Cerebellar nuclear complex (tissue), 1 donor: ENCODE results near the gene EVI5.
"Not testable (repeated sequence)": the region's sequence is repeated elsewhere in the genome, so short reads cannot be mapped to it uniquely, and the experiment has no call there.

Source experiments
- DNase-seq, 2 experiments: peaks; one replicate each; lab custom pipeline; 2025; lab: John Stamatoyannopoulos, UW

Gene EVI5

DNA sequence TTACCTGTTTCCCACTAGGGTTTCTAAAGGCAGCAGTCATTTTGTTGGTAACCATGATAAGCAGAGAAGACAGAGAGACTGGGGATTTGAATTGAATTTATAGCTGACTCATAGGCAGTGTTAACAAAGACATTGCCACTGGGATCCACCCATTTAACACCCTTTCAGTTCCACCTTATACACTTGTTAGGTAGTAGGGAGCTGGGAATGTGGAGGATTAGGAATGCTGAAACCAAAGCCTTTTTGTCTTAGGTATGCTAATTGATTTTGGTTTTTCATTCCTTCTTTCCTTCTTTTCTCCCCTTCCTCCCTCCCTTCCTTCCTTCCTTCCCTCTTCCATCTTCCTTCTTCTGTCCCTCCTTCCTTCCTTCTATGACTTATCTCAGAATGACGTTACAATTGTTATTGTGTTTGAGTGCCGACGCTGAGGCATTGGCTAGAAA, 7.5 kb upstream of the EVI5 start:
- no peak for DNase-seq

DNA sequence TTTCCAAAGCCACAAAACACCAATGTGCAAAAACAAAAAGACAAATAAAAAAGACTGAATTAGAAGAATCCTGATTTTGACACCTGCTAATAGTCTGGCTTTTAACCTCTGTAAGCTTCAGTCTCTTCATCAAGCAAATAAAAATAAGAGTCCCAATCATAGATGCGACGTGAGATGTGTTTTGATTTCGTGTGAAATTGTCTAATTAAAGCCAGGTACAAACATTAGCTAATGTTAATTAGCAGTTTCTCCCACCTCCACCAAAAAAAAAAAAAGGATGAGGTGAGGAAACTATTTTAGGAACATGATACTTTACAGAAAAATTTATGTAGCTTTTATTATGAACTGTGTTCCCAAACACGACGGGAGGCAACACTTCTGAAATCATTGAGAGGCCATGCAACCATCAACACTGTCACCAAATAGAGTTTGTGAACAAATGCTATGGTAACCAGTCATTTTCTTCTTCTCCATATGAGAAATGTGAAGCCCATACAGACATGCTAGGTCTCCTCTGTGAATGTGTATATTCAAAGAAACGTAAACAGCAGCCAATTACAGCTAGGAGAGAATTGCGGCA, 6.7 kb upstream of the EVI5 start:
- DNase-seq = no peak

DNA sequence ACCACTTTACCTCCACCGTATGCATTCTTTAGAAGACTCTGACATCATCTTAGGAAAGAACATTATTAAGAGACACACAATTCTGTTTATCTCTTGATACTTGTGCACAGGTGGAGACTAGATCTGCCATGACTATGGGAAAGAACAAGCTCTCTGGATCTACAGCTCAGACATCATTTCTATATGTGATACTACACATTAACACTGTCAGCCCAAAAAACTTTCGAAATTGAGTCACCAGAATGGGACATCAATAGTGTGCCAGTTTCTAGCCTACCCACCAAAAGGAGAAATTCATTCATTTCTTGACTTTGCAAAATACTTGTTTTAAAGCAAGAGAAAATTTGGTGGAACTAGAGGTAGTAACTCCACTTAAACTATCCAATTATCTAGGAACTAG, 6.0 kb upstream of the EVI5 start:
- no peak for DNase-seq

DNA sequence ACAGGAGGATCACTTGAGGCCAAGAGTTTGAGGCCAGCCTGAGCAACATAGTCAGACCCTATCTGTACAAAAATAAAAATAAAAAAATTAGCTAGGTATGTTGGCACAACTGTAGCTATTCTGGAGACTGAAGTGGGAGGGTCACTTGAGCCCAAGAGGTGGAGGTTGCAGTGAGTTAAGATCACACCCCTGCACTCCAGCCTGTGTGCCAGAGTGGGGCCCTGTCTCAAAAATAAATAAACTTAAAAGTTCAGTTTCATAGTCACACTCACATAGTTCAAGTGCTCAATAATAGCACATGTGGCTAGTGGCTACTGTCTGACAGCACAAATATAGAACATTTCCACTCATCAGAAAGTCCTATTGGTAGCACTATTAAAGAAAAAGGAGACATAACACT, 5.2 kb upstream of the EVI5 start:
- DNase-seq = no peak

DNA sequence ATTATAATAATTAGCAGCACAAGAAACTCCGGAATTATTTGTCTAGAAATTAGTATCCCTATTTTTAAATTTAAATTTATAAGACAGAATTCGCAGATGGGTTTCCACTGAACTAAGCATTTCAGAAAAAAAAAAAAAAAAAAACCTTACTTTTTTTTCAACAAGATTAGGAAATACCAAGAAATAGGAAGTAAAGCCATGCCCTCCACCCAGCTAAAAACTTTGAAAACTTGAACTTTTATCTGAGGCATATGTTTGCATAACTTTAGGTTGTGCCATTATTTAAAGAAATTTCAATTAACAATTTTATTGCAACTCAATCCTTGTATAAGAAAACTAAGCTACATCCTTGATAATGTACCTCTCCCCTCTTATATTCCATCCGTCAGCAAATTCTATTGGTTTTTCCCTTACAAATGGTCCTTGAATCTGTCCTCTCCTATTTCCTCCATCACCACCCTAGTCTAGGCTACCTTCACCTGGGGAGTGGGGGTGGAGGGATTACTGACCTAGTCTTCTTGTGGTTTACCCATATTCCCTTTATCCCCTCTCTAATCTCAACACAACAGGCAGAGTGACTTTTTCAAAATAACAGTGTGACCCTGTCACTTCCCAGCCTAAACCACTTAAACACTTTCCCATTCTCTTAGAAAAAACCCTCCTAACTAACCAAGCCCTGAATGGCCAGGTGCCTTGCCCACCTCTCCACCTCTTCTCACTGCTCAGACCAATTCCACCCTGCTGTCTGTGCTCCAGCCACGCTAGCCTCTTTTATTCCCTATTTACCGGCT, 1.4 kb upstream of the EVI5 start:
- DNase-seq = no peak

DNA sequence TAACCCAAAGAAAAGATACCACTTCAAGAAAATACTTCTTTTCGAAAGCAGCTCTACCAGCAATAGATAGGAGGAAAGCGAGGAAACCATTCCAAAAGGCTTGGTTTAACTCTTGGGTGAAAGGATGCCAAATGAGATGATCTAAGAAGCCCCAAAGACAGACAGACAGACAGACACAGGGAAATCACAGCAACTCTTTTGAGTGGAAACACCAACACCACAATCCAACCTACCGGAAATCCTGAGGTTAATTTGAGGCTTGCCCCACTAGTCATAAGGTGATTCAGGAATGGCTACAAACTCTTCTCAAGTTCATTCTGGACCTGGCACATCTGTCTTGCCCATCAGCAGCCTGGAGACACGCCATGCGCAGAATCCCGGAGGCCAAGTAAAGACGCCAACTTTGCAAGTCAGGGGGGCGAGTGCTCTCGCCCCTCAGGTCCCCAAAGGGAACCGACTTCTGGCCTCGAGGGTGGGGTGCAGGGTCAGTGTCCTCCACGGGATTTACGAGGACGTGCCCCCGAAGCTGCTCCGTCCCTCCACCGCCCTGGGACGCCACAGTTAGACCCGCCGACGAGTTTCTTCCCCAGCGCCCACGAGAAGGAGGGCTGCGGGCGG, 778 bp downstream of the EVI5 start:
- no peak for DNase-seq

DNA sequence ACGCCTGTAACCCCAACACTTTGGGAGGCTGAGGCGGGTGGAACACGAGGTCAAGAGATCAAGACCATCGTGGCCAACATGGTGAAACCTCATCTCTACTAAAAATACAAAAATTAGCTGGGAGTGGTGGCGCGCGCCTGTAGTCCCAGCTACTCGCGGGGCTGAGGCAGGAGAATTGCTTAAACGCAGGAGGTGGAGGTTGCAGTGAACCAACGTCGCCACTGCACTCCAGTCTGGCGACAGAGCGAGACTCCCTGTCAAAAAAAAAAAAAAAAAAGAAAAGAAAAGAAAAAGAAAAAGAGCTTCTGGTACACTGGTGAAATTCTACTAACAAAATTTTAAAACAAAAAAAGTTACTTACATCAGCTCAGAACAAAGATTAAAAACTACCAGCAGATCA, 1.4 kb downstream of the EVI5 start:
- DNase-seq = not testable (repeated sequence)

DNA sequence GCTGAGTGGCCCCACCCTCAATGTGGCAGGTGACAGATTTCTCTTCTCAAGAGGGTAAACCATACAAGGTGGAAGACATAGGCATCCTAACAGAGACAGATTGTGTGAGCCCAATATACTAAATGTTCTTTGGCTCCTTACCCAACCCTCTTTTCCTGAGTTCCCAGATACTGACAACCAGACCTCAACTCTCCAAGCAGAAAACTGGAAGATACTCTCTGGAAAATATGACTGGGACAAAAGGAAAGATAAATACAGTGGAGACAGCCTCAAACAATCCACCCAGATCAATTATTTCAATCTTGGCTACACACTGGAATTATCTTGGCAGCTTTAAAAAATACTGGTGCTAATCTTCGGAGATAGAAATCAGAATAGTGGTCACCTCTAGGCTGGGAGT, 6.5 kb downstream of the EVI5 start:
- no peak for DNase-seq

DNA sequence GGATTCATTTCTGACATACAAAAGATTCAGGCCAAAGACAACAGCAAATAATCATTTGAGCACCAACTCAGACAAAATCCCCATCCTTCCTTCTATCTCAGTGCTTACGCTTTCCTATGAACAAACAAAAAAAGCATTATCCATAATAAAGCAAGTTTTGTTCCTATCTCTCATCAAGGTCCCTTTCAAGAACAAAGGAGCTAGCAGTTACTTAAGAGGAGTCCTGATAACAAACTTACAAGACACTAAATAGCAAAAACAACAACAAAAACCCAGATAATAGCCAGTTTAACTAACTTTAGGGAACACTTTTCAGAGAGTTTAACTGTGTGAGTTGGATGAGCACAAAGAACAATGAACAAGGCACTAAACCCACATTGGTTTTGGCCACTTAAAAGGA, 10.5 kb downstream of the EVI5 start:
- no peak for DNase-seq

DNA sequence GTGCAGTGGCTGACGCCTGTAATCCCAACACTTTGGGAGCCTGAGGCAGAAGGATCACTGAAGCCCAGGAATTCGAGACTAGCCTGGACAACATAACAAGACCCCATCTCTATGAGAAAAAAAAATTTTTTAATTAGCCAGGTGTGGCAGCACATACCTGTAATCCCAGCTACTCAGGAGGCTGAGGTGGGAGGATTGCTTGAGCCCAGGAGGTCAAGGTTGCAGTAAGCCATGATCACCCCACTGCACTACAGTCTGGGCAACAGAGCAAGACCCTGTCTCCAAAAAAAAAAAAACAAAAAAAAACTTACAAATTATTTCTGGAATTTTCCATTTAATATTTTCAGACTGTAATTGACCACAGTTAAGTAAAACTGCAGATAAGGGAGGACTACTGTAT, 11.2 kb downstream of the EVI5 start:
- not testable (repeated sequence) for DNase-seq

DNA sequence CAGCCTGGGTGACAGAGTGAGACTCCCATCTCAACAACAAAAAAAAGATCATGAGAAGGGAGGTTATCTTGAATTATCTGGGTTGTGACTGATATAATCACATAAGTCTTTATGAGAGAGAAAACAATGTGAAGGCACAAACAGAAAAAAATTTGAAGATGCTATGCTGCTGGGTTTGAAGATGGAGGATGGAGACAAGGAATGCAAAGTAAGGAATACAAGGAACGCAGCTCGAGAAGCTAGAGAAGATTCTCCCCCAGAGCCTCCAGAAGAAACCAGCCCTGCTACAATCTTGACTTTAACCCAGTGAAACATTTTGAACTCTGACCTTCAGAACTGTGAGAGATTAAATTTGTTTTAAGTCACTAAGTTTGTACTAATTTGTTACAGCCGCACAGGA, 15.1 kb downstream of the EVI5 start:
- DNase-seq = no peak

DNA sequence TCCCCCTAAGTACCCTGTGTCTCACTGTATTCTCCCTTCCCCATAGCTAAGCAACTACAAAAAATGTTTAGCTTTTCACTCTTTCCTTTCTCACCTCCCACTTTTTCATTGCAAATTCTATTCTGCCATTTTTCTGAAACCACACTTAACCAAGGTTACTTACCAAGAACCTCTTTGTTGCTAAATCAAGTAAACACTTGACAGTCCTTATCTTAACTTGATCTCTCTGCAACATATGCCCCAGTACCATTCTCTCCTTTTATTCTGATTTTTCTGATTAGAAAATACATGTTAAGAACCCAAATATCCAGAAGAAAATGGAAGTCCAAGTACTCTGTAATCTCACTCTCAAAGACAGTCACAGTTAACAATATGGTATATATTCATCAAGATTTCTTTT, 16.0 kb downstream of the EVI5 start:
- DNase-seq = no peak

DNA sequence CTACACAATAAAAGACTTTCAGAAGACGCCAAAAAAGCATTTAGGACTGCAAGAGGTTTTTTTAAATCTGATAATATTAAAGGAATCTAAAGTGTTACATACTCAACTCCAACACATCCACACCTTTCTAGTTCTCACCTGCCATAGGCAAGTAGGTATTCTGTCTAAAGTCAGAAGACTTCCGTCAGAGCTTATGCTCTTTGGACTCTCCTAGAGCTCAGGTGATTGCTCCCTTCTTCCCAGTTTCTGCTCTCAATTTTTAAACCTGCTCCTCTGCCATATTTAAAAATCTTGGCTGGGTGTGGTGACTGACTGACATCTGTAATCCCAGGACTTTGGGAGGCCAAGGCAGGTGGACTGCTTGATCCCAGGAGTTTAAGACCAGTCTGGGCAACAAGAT, 16.6 kb downstream of the EVI5 start:
- DNase-seq = no peak

DNA sequence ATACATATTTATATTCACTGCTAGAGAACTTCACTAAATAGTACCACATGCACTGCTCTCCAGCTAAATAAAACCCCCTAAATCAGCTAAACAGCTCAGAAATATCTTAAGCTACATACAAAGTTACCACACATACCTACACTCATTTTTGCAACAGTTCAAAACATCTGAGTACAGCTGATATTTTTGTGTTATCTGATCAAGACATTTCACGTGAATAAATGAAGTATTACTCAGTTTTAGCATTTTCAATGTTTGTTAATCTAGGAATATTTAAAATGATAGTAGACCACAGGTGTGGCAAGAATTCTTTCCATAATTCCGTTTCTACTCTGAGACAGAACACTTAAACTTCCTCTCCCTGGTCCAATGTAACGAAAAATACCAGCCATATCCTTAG, 20.8 kb downstream of the EVI5 start:
- no peak for DNase-seq

DNA sequence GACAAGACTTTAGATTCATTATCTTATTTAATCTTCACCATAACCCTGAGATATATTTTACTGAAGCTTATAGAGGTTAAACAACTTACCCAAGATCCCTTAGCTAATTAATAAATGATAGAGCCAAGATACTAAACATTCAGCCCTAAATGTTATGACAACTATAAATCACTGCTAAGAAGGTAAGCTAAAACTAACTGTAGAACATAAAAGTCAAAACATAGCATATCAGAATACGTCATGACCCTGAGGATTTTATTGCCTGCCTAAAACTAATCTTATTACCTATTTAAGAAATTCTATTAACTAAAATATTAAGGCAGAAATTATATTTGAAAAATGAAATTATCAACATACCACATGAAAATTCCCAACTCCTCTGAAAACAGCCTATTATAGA, 22.6 kb downstream of the EVI5 start:
- DNase-seq = no peak

DNA sequence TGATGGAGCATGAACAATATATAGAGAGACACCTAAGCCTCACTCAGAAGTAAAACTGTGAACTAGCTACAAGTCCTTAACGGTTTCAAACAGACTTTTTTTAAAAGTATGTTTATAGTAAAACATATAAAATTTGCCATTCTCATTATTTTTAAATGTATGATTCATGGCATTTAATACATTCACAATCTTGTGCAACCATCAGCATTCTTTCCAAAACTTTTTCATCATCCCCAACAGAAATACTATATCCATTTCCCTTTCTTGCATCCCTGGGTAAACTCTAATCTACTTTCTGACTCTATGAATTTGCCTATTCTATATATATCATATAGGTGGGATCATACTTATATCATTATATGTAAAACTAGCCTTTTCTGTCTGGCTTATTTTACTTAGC, 25.5 kb downstream of the EVI5 start:
- DNase-seq = no peak

DNA sequence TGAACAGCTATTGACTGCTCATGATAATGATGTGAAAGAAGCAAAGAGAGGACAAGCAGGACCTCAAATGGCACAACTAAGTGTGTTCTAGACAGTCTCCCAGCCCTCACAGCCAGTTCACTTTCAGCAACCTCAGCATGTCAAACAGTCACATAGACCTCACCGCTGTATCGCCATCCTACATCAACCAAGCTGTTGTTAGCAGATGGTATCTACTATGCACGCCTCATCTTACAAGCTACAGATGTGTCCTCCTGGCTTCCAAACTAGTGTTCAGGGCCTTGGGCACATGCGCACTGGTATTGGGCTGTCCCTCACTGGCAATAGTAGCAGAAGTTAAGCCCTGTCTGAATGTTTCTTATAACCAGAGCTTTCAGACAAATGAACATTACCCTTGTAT, 28.4 kb downstream of the EVI5 start:
- DNase-seq = no peak

DNA sequence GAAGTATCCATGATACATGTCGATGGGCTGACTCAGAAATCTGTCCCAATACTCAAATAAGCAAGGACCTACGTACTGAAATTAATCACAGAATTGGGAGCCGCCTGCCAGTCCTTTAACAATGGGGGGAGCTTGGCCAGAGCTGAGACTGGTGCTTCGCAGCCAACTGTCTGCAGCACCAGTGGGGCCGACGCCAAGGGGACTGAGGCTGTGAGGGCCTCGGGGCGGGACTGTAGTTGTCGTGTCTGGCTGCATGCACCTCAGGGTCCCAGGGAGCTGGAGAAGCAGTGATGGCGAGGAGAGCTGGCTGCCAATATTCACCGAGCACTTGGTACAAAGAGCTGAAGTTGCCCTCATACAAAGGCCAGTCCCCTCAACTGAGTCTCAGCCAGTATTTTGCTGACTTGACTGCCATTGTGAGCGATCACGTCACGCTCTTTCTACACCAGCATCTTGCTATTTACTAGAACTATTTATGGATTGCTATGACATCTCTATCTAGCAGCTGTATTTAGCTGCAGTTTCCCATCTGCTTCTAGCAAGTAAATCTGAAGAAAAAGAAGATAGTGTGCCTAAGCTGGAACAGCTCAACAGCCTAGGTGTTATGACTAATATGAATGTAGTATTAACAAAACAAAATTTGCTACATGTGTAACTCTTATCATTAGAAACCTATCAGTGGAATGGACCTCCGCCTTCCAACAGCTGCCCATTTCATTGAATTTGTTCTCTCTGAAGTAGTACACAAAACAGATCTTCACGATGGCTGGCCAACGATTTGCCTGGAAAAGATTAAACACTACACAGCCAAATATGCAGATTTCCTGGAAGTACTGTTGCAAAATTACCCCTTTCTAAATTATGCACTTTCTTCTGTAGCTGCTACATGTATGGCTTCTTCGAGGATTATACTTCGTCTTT, 29.1 kb downstream of the EVI5 start:
- no peak for DNase-seq

DNA sequence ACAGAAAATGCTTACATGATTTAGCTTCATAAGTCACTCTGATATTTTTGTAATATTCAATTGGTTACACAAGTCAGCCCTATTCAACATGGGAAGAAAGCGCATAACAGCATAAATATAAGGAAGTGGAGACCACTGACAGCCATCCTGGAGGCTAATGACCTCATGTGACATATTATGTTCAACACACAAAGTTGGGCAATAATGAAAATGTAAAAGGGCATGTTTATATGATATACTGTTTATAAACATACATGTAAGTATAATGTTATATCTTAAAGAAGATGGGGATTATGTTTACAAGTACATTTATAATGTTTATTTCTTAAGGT, 30.2 kb downstream of the EVI5 start:
- no peak for DNase-seq

DNA sequence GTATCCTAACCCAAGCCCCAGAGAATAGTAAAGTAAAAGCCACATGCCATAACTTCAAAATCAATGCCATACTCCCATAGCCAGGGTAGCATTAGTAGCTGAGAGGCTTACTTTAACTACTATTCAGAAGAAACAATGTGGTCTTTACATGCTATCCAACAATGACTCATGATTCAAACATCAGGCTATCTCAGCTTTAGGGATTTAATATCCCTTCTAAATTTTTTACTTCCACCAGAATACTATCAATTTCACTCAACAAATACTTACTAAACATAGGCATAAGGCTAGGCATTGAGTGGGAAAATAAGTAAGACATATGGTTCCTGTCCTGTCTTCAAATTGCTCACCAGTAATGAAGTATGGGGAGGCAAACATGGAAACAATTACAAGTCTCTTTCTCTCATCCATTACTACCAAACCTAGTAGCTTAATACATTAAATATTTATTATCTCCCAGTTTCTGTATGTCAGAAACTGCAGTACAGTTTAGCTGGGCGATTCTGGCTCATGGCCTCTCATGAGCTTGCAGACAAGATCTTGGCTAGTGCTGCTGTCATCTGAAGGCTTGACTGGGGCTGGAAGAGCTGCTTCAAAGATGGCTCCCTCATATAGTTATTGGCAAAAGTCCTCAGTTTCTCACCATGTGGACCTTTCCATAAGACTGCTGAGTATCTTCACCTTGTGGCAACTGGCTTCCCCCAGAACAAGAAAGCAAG, 30.7 kb downstream of the EVI5 start:
- DNase-seq = no peak

DNA sequence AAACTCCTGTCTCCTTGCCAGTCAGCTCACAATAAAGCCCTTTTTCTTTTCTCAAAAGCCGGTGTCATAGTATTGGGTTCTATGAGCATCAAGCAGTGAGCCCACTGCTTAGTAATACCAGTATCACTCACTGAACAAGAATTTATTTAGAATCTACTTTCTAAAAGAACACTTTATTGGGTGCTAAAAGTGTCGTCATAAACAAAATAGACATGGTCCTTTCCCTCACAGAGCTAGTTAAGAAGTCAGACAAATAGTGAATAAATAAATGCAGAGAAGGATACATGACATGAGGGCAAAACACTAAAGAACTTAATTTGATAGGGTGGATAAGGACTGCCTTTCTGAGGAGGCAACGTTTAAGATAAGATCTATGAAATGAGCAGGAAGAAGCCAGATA, 32.2 kb downstream of the EVI5 start:
- DNase-seq = no peak
